HG03558 (cell line): ENCODE results near the gene GBP4.

Experiments used
- ATAC-seq: cut with Tn5 transposase; IDR thresholded peaks from one replicate; pipeline ENCODE4 v1.9.1; 2021; ENCODE audit warnings: moderate number of reproducible peaks; ENCODE audit not compliant: unreplicated experiment; ENCODE audit errors: extremely low read depth

GBP4 gene

DNA sequence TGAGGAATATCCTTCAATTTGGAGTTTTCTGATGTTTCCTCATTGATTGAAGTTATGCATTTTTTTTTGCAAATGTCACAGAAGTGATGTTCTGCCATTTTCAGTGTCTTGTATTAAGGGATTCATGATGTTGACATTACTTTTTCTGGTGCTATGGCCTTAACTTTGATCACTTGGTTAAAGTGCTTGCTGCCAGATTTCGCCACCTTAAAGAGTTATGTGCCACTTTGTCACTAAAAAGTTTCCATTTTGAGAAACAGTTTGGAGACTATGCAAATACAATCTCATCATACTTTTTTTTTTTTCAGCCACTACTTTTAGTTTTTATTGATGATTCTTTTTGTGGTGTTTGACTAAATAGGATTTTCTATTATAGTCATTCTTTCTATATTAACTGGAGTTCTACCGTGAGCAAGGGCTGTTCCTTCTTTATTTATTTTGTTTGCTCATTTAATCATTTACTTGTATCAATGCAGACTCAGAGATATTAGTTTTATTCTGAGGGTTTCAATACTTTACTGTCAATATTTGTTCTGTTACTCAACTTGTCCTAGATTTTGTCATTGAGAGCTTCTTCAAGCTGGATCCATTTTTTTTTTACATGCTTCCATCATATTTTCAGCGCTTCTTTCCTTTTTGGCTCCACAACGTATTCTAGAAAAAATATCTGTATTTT lies 26.1 kb downstream of the GBP4 start:
- ATAC-seq, result no peak

GRCh38 chr1:89171067-89171438 lies 27.7 kb downstream of the GBP4 start:
- no peak for ATAC-seq

GRCh38 chr1:89170170-89171066 lies 28.3 kb downstream of the GBP4 start:
- no peak for ATAC-seq

DNA sequence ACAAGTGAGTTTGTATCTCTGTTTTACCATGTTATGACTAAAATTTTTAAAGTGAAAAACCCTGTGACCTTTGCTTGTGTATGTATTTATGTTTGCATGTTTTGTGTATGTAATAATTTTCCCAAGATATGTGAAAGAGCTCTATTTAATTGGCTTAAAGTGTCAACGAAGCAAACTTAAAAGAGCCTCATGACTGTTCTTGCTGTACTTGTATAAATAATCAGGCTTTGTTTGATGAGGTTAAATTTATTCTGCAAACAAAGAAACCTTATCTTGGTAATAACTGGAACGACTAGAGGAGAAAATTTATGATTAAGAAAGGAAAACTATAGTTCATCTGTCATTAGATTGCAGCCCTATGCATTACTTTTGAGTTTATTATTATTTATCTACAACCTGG lies 29.6 kb downstream of the GBP4 start:
- ATAC-seq, result no peak

- ATAC-seq, result no peak
These were observed 31.0 kb downstream of the GBP4 start for GRCh38 chr1:89167590-89168230.

DNA sequence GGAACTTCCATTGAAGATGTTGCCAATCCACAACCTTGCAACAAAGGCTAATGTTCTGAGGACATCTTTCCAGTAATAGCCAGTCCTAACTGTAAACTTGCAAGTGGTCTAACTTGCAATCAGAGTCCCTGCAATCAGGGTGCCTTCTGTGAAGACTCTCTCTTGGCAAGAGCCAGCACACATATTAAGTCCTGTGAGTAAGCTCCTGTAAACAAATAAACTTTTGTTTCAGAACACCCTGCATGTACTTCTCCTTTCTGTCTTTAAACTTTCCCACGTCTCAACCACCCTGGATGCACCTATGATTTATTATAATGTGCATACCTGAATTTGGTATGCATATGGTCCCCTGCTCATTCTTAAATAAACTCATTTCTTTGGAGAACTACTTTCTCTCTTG lies 32.0 kb downstream of the GBP4 start:
- ATAC-seq, result no peak

- no peak for ATAC-seq
These were observed 32.9 kb downstream of the GBP4 start for GRCh38 chr1:89165811-89166210.

DNA sequence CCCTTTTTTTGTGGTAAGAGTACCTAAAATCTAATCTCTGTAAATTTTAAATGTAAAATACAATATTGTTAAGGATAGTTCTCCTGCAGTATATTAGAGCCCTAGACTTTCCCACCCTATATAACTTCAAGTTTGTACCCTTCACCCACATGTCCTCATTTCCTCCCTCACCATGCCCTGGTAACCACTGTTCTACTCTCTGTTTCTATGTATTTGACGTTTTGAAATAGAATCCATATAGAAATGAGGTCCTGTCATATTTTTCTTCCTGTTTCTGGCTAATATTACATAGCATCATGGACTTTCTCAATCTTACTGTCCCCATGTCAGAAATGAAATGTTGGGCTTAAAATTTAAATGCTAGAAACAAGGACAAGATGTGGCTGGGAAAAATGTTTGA lies 47.7 kb downstream of the GBP4 start:
- ATAC-seq, result no peak

GRCh38 chr1:89149976-89150375 lies 48.8 kb downstream of the GBP4 start:
- no peak for ATAC-seq

GRCh38 chr1:89149229-89149628 lies 49.5 kb downstream of the GBP4 start:
- no peak for ATAC-seq

DNA sequence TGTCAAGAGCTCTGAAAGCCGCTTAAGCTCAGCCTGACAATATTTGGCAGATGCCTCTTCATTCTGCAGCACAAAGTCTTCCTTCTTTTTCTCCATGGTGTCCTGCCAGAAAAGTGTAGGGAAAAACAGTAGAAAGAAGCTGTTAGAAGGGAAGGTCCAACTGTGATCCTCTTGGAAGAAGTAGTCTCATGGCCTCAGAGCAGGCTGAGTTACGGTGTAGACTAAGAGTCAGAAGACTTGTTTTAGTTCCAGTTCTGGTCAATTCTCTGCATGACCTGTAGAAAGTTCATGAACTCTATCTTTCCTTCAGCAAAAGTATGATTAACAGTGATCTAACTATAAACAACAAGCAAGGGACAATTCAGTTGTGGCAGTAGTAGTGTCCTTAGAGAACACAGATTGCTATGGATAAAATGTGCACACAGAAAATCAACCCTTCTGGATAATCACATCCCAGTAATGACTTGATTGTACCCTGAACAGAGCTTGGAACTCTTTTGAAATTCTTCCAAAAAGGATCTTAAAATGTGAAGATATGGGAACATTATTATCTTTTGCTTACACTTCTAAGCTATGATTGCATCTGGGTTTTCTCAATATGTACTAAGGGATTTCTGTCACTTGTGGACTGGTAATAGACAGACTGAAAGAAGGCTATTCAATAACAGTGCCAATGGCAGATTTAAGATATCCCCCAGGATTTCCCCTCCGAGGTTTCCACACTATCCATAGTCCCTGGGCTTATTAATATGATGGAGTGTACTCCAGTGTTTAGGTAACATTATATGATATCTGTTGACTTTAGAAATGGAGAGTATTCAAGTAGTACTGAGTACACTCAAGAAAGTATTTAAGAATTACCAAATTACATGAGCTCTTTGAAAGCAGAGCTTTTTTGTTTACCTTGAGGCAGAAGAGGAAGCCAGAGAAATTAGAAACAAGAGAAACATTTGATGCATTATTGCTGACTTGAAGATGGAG lies 50.8 kb downstream of the GBP4 start:
- ATAC-seq, result no peak

GRCh38 chr1:89146721-89147120 lies 52.0 kb downstream of the GBP4 start:
- ATAC-seq, result no peak

GRCh38 chr1:89143484-89143883 lies 55.3 kb downstream of the GBP4 start:
- ATAC-seq, result no peak

DNA sequence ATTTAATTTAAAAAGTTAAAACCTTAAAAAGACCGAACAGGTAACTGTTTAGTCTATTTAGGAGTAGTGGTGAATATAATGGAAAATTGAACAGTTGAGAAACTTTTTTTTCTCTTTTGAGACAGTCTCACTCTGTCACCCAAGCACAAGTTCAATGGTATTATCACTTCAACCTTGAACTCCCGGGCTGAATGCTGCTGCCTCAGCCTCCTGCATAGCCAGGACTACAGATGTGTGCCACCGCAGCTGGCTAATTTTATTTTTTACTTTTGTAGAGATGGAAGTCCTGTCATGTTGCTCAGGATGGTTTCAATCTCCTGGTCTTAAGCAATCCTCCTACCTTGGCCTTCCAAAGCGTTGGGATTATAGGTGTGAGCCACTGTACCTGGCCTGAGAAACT lies 56.6 kb downstream of the GBP4 start:
- no peak for ATAC-seq

- ATAC-seq, result no peak
These were observed 65.0 kb downstream of the GBP4 start for GRCh38 chr1:89133747-89134146.
